HepG2 (cell line): Measurements from ENCODE around the gene EMILIN1. TPM values are rescaled to one million over a fixed set of nuclear protein-coding genes. Genes with fewer than 3 reads are reported as not detected.

Experiments used
- CAMTA2 ChIP-seq: sonication (generic); formaldehyde crosslinking; IDR thresholded peaks from 2 replicates; pipeline ENCODE4 v1.4.0; 2020; ENCODE audit warnings: mild to moderate bottlenecking, missing genetic modification reagents, borderline replicate concordance
- CREM ChIP-seq, 2 experiments: sonication (generic) in 1 of 2; formaldehyde crosslinking in 1 of 2; IDR thresholded peaks; 2 replicates each; pipeline versions ENCODE4 v1.4.0 to v1.6.1; 2016 to 2020; ENCODE audit warnings: antibody characterized with exemption in 1 of 2, mild to moderate bottlenecking in 1 of 2, missing genetic modification reagents in 1 of 2
- DR1 ChIP-seq: sonication (generic); formaldehyde crosslinking; IDR thresholded peaks from 2 replicates; pipeline ENCODE4 v1.8.0; 2021; ENCODE audit warnings: mild to moderate bottlenecking, missing genetic modification reagents, inconsistent platforms
- FOXK1 ChIP-seq: sonication (generic); formaldehyde crosslinking; IDR thresholded peaks from 2 replicates; pipeline ENCODE4 v1.4.0; 2020; ENCODE audit warnings: low read depth, missing genetic modification reagents, borderline replicate concordance
- GATA4 ChIP-seq: sonication (generic); IDR thresholded peaks from 2 replicates; pipeline ENCODE4 v1.6.1; 2016; ENCODE audit warnings: antibody characterized with exemption, low read depth, borderline replicate concordance
- ISL2 ChIP-seq: sonication (generic); formaldehyde crosslinking; IDR thresholded peaks from 2 replicates; pipeline ENCODE4 v1.5.0; 2020; ENCODE audit warnings: missing genetic modification reagents
- MED13 ChIP-seq: sonication (generic); formaldehyde crosslinking; IDR thresholded peaks from 2 replicates; pipeline ENCODE4 v1.5.0; 2020; ENCODE audit warnings: missing genetic modification reagents
- MIER3 ChIP-seq: IDR thresholded peaks from 2 replicates; pipeline ENCODE4 v1.6.1; 2016; ENCODE audit warnings: missing compliant biosample characterization, borderline replicate concordance
- RBFOX2 ChIP-seq: fragments of 200-400 bp; formaldehyde crosslinking; IDR thresholded peaks from 2 replicates; pipeline ENCODE4 v1.6.1; 2017; ENCODE audit warnings: low read depth, mild to moderate bottlenecking, low read length
- RFXAP ChIP-seq: sonication (generic); formaldehyde crosslinking; IDR thresholded peaks from 2 replicates; pipeline ENCODE4 v1.4.0; 2020; ENCODE audit warnings: missing genetic modification reagents, borderline replicate concordance
- THYN1 ChIP-seq: sonication (generic); formaldehyde crosslinking; IDR thresholded peaks from 2 replicates; pipeline ENCODE4 v1.8.1; 2023; ENCODE audit warnings: low read depth, mild to moderate bottlenecking, moderate library complexity, missing genetic modification reagents, borderline replicate concordance
- ZNF136 ChIP-seq: sonication (generic); formaldehyde crosslinking; IDR thresholded peaks from 2 replicates; pipeline ENCODE4 v1.8.1; 2022; ENCODE audit warnings: low read depth, mild to moderate bottlenecking, moderate library complexity, missing genetic modification reagents
- ZNF138 ChIP-seq: sonication (generic); formaldehyde crosslinking; IDR thresholded peaks from 2 replicates; pipeline ENCODE4 v1.5.0; 2020; ENCODE audit warnings: mild to moderate bottlenecking, low read depth, missing genetic modification reagents
- ZNF224 ChIP-seq: sonication (generic); formaldehyde crosslinking; IDR thresholded peaks from 2 replicates; pipeline ENCODE4 v1.5.0; 2020; ENCODE audit warnings: mild to moderate bottlenecking, missing genetic modification reagents
- ZNF547 ChIP-seq: sonication (generic); formaldehyde crosslinking; IDR thresholded peaks from 2 replicates; pipeline ENCODE4 v1.5.1; 2020; ENCODE audit warnings: mild to moderate bottlenecking, missing genetic modification reagents
- ZNF709 ChIP-seq: sonication (generic); formaldehyde crosslinking; IDR thresholded peaks from 2 replicates; pipeline ENCODE4 v1.5.0; 2020; ENCODE audit warnings: mild to moderate bottlenecking, missing genetic modification reagents
- polyA plus RNA-seq, 8 experiments: library from polyadenylated mRNA; depleted of rRNA in 3 of 8; stranded (reverse) in 7 of 8; unstranded in 1 of 8; fragments of >200 nt; fragmentation: Illumina TruSeq in 4 of 8; extraction: Trizol in 4 of 8; gene quantifications; 2 replicates each; pipeline versions ENCODE4 v1.2.1 to v1.2.3, GENCODE V29; 2011 to 2016; ENCODE audit warnings: low read depth in 4 of 8, missing spikeins in 1 of 8, mixed read lengths in 1 of 8; ENCODE audit not compliant: insufficient read depth in 1 of 8
- total RNA-seq, 5 experiments: library from RNA; depleted of rRNA; stranded (reverse); fragments of >200 nt; fragmentation: Illumina TruSeq; extraction: Trizol; gene quantifications; 2 replicates each; pipeline ENCODE4 v1.2.3, GENCODE V29; 2016; ENCODE audit warnings: low read depth in 1 of 5
- TF ChIP-seq, protein P1 (sequence below): sonication (generic); formaldehyde crosslinking; IDR thresholded peaks from 2 replicates; pipeline ENCODE4 v1.4.0; 2020; ENCODE audit warnings: mild to moderate bottlenecking, missing genetic modification reagents
- TF ChIP-seq, protein P2 (sequence below): sonication (generic); formaldehyde crosslinking; IDR thresholded peaks from 2 replicates; pipeline ENCODE4 v1.8.0; 2022; ENCODE audit warnings: mild to moderate bottlenecking, missing genetic modification reagents, moderate library complexity
- TF ChIP-seq, protein P3 (sequence below): sonication (generic); formaldehyde crosslinking; IDR thresholded peaks from 2 replicates; pipeline ENCODE4 v1.5.1; 2020; ENCODE audit warnings: missing genetic modification reagents, mild to moderate bottlenecking, borderline replicate concordance
- TF ChIP-seq, protein P4 (sequence below), 2 experiments: sonication (generic) in 1 of 2; formaldehyde crosslinking in 1 of 2; IDR thresholded peaks; 2 replicates each; pipeline versions ENCODE4 v1.4.0 to v1.6.1; 2016 to 2020; ENCODE audit warnings: borderline replicate concordance in 1 of 2, low read depth in 1 of 2, mild to moderate bottlenecking in 1 of 2, missing genetic modification reagents in 1 of 2

EMILIN1 gene
- total and polyA plus RNA-seq, 2 of the 13 experiments (the other 11 are each of a cell fraction or from before 2014, with no cell fraction given), result 8.1 to 9.7 TPM

DNA sequence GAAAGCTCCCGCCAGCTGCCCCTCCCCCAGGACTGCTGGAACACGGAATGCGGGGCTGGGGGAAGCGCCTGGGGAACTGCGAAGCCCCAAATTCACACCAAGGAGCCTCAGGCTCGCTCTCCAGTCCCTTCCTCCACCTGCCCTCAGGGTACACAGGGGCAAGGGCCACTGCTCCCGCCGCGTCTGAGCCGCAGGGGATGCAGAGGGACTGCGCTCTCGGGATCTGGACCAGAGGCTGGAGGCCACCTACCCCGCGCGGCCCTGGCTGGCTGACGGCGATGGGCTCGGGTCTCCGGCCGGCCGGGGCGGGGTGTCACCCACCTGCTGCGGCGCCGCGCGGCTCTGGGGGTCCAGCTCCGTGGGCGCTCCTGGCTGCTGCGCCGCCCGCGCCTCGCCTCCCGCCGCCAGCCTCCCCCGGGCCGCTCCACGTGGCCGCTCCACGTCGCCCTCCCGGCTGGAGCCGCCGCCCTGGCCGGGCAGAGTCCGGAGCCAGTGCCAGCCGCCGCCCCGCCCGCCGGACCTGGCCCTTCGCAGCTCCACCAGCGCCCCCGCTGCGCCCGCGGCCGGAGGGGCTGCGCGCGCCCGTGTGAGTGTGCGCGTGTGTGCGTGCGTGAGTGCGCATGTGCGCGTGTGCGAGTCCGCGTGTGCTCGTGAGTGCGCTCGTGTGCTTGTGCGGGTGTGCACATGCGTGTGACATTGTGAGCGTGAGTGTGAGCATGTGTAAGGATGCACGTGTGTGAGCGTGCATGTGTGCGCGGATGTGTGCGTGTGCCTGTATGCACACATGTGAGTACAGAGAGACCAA is 40.3 kb downstream of the EMILIN1 start, which contains the start of gene CGREF1 (continued):
- TF ChIP-seq ZNF138 (CRISPR knock-in tag) (0 out of 2 replicates have a peak, but pooled peaks have one; percentile 9), RFXAP (CRISPR knock-in tag) (no peak), MED13 (CRISPR knock-in tag) (no peak), RBFOX2 (no peak; the same call in none of the 2 replicates), ISL2 (CRISPR knock-in tag) (no peak), ZNF224 (CRISPR knock-in tag) (no peak), ZNF709 (CRISPR knock-in tag) (no peak), MIER3 (no peak; the same call in 1 of the 2 replicates), FOXK1 (CRISPR knock-in tag) (no peak), CREM (IDR thresholded peaks at IDR 0.05) (no peak), CREM (CRISPR knock-in tag; IDR thresholded peaks at IDR 0.05) (no peak), ZNF136 (CRISPR knock-in tag) (no peak), ZNF547 (CRISPR knock-in tag) (no peak), THYN1 (no peak), DR1 (0 out of 2 replicates have a peak, but pooled peaks have one; percentile 14), CAMTA2 (no peak), GATA4 (no peak)
- TF ChIP-seq, protein P1, sequence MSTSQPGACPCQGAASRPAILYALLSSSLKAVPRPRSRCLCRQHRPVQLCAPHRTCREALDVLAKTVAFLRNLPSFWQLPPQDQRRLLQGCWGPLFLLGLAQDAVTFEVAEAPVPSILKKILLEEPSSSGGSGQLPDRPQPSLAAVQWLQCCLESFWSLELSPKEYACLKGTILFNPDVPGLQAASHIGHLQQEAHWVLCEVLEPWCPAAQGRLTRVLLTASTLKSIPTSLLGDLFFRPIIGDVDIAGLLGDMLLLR (CRISPR knock-in tag), result peak; percentile 74; the same call in 1 of the 2 replicates
- TF ChIP-seq, protein P2, sequence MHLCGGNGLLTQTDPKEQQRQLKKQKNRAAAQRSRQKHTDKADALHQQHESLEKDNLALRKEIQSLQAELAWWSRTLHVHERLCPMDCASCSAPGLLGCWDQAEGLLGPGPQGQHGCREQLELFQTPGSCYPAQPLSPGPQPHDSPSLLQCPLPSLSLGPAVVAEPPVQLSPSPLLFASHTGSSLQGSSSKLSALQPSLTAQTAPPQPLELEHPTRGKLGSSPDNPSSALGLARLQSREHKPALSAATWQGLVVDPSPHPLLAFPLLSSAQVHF (CRISPR knock-in tag), result no peak; the same call in 1 of the 2 replicates
- TF ChIP-seq, protein P3, sequence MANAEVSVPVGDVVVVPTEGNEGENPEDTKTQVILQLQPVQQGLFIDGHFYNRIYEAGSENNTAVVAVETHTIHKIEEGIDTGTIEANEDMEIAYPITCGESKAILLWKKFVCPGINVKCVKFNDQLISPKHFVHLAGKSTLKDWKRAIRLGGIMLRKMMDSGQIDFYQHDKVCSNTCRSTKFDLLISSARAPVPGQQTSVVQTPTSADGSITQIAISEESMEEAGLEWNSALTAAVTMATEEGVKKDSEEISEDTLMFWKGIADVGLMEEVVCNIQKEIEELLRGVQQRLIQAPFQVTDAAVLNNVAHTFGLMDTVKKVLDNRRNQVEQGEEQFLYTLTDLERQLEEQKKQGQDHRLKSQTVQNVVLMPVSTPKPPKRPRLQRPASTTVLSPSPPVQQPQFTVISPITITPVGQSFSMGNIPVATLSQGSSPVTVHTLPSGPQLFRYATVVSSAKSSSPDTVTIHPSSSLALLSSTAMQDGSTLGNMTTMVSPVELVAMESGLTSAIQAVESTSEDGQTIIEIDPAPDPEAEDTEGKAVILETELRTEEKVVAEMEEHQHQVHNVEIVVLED, result no peak
- TF ChIP-seq, protein P4, sequence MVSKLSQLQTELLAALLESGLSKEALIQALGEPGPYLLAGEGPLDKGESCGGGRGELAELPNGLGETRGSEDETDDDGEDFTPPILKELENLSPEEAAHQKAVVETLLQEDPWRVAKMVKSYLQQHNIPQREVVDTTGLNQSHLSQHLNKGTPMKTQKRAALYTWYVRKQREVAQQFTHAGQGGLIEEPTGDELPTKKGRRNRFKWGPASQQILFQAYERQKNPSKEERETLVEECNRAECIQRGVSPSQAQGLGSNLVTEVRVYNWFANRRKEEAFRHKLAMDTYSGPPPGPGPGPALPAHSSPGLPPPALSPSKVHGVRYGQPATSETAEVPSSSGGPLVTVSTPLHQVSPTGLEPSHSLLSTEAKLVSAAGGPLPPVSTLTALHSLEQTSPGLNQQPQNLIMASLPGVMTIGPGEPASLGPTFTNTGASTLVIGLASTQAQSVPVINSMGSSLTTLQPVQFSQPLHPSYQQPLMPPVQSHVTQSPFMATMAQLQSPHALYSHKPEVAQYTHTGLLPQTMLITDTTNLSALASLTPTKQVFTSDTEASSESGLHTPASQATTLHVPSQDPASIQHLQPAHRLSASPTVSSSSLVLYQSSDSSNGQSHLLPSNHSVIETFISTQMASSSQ (IDR thresholded peaks at IDR 0.05; ENCODE audit: low read depth), result no peak
- TF ChIP-seq, protein P4 (CRISPR knock-in tag; IDR thresholded peaks at IDR 0.05; ENCODE audit: borderline replicate concordance), result peak; percentile 44; the same call in 1 of the 2 replicates
